ENCODE measurements around the gene IPPK.
A peak's percentile ranks its signal among the peaks of the same experiment; 100 is the strongest.

IPPK gene

GRCh38 chr9:92619601-92620300 is 50.2 kb downstream of the IPPK start:
- no peak for DNase-seq (ENCODE audit: low read depth in 1 of 2, low spot score in 1 of 2)
- no peak for TF ChIP-seq JUND (IDR thresholded peaks at IDR 0.05; ENCODE audit: low read depth)
- in situ Hi-C loops (cut with HindIII; ENCODE audit: low pct_unique_long_range_greater_than_20kb, low sequenced_read_pairs), result no loop called here

- no peak for TF ChIP-seq JUND (IDR thresholded peaks at IDR 0.05; ENCODE audit: low read depth)
- DNase-seq (ENCODE audit: low read depth in 1 of 2, low spot score in 1 of 2), result peak in 1 of 2 experiments; percentile 79
- in situ Hi-C loops (cut with HindIII; ENCODE audit: low pct_unique_long_range_greater_than_20kb, low sequenced_read_pairs), result no loop called here
These were observed 51.2 kb downstream of the IPPK start for GRCh38 chr9:92618633-92619225.

GRCh38 chr9:92617951-92618510 is 51.9 kb downstream of the IPPK start:
- no peak for DNase-seq (ENCODE audit: low read depth in 1 of 2, low spot score in 1 of 2)
- in situ Hi-C loops (cut with HindIII; ENCODE audit: low pct_unique_long_range_greater_than_20kb, low sequenced_read_pairs), result no loop called here
- TF ChIP-seq JUND (IDR thresholded peaks at IDR 0.05; ENCODE audit: low read depth), result no peak

GRCh38 chr9:92617195-92617813 is 52.6 kb downstream of the IPPK start:
- no peak for DNase-seq (ENCODE audit: low read depth in 1 of 2, low spot score in 1 of 2)
- no peak for TF ChIP-seq JUND (IDR thresholded peaks at IDR 0.05; ENCODE audit: low read depth)
- in situ Hi-C loops (cut with HindIII; ENCODE audit: low pct_unique_long_range_greater_than_20kb, low sequenced_read_pairs), result no loop called here

GRCh38 chr9:92616655-92617111 is 53.2 kb downstream of the IPPK start:
- no peak for TF ChIP-seq JUND (IDR thresholded peaks at IDR 0.05; ENCODE audit: low read depth)
- in situ Hi-C loops (cut with HindIII; ENCODE audit: low pct_unique_long_range_greater_than_20kb, low sequenced_read_pairs), result no loop called here
- no peak for DNase-seq (ENCODE audit: low read depth in 1 of 2, low spot score in 1 of 2)

- no peak for TF ChIP-seq JUND (IDR thresholded peaks at IDR 0.05; ENCODE audit: low read depth)
These were observed 53.7 kb downstream of the IPPK start for GRCh38 chr9:92616199-92616641.

GRCh38 chr9:92615790-92616189 is 54.1 kb downstream of the IPPK start:
- DNase-seq (ENCODE audit: low read depth in 1 of 2, low spot score in 1 of 2), result no peak
- TF ChIP-seq JUND (IDR thresholded peaks at IDR 0.05; ENCODE audit: low read depth), result no peak

More at GRCh38 chr9:92616199-92616641, 53.7 kb downstream of the IPPK start:
- in situ Hi-C loops (cut with HindIII; ENCODE audit: low pct_unique_long_range_greater_than_20kb, low sequenced_read_pairs), result no loop called here
- no peak for DNase-seq (ENCODE audit: low read depth in 1 of 2, low spot score in 1 of 2)

GRCh38 chr9:92614763-92615461 is 55.0 kb downstream of the IPPK start:
- no peak for DNase-seq (ENCODE audit: low read depth in 1 of 2, low spot score in 1 of 2)
- no peak for TF ChIP-seq JUND (IDR thresholded peaks at IDR 0.05; ENCODE audit: low read depth)
- in situ Hi-C loops (cut with HindIII; ENCODE audit: low pct_unique_long_range_greater_than_20kb, low sequenced_read_pairs), result no loop called here

More at GRCh38 chr9:92615790-92616189, 54.1 kb downstream of the IPPK start:
- in situ Hi-C loops (cut with HindIII; ENCODE audit: low pct_unique_long_range_greater_than_20kb, low sequenced_read_pairs), result no loop called here

GRCh38 chr9:92614123-92614510 is 55.8 kb downstream of the IPPK start:
- no peak for TF ChIP-seq JUND (IDR thresholded peaks at IDR 0.05; ENCODE audit: low read depth)
- no peak for DNase-seq (ENCODE audit: low read depth in 1 of 2, low spot score in 1 of 2)
- in situ Hi-C loops (cut with HindIII; ENCODE audit: low pct_unique_long_range_greater_than_20kb, low sequenced_read_pairs), result no loop called here

- in situ Hi-C loops (cut with HindIII; ENCODE audit: low pct_unique_long_range_greater_than_20kb, low sequenced_read_pairs), result no loop called here
- no peak for TF ChIP-seq JUND (IDR thresholded peaks at IDR 0.05; ENCODE audit: low read depth)
These were observed 56.4 kb downstream of the IPPK start for GRCh38 chr9:92613268-92614122.

GRCh38 chr9:92612816-92613215 is 57.1 kb downstream of the IPPK start:
- no peak for TF ChIP-seq JUND (IDR thresholded peaks at IDR 0.05; ENCODE audit: low read depth)
- in situ Hi-C loops (cut with HindIII; ENCODE audit: low pct_unique_long_range_greater_than_20kb, low sequenced_read_pairs), result no loop called here
- no peak for DNase-seq (ENCODE audit: low read depth in 1 of 2, low spot score in 1 of 2)

More at GRCh38 chr9:92613268-92614122, 56.4 kb downstream of the IPPK start:
- DNase-seq (ENCODE audit: low read depth in 1 of 2, low spot score in 1 of 2), result no peak
